Measurements from ENCODE around the gene PON1. TPM values are rescaled to one million over a fixed set of nuclear protein-coding genes. Genes with fewer than 3 reads are reported as not detected.

Gene PON1
- polyA plus RNA-seq, 4 donors = 0.04 to 9.5 TPM; not detected in 2

GRCh38 chr7:95290166-95290830 is 34.0 kb downstream of the PON1 start:
- DNase-seq (no peak), FAIRE-seq (no peak)
- Histone ChIP-seq H3K27me3 (ENCODE audit: control insufficient read depth in 3 of 3, insufficient read depth in 3 of 3, low read length in 3 of 3) (no peaks in the 10 kb centered on the region), H3K4me1 (ENCODE audit: control insufficient read depth in 3 of 3, insufficient read depth in 2 of 3, low read depth in 1 of 3, low read length in 2 of 3) (no peaks in the 10 kb centered on the region), H3K4me3 (ENCODE audit: low read depth in 1 of 3, low read length in 3 of 3) (no peak overlapping the region), H3K27ac (ENCODE audit: low read depth in 1 of 3, low read length in 2 of 3) (no peak overlapping the region), H3K36me3 (ENCODE audit: control insufficient read depth in 3 of 3, insufficient read depth in 2 of 3, low read depth in 1 of 3, low read length in 3 of 3) (peaks cover 0 to 10% (median 3%) of the 10 kb centered on the region in 3 donors), H3K9me3 (ENCODE audit: control insufficient read depth in 2 of 2, insufficient read depth in 1 of 2, low read depth in 1 of 2, low read length in 1 of 2) (no peaks in the 10 kb centered on the region)
- 92 to 96% (median 95%) methylated on average over 7 of the region's 7 CpGs for WGBS, 3 donors

GRCh38 chr7:95286096-95286495 is 38.2 kb downstream of the PON1 start:
- H3K36me3 ChIP-seq (ENCODE audit: control insufficient read depth in 3 of 3, insufficient read depth in 2 of 3, low read depth in 1 of 3, low read length in 3 of 3) = peaks cover 0 to 15% (median 3%) of the 10 kb centered on the region in 3 donors
- no peak for FAIRE-seq
- 66 to 78% (median 70%) methylated on average over 2 of the region's 2 CpGs for WGBS, 3 donors

GRCh38 chr7:95279417-95279816 is 44.9 kb downstream of the PON1 start:
- Histone ChIP-seq H3K4me1 (ENCODE audit: control insufficient read depth in 3 of 3, insufficient read depth in 2 of 3, low read depth in 1 of 3, low read length in 2 of 3) (no peaks in the 10 kb centered on the region), H3K27ac (ENCODE audit: low read depth in 1 of 3, low read length in 2 of 3) (no peak overlapping the region), H3K27me3 (ENCODE audit: control insufficient read depth in 3 of 3, insufficient read depth in 3 of 3, low read length in 3 of 3) (no peaks in the 10 kb centered on the region), H3K4me3 (ENCODE audit: low read depth in 1 of 3, low read length in 3 of 3) (no peak overlapping the region), H3K9me3 (ENCODE audit: control insufficient read depth in 2 of 2, insufficient read depth in 1 of 2, low read depth in 1 of 2, low read length in 1 of 2) (no peaks in the 10 kb centered on the region), H3K36me3 (ENCODE audit: control insufficient read depth in 3 of 3, insufficient read depth in 2 of 3, low read depth in 1 of 3, low read length in 3 of 3) (peaks cover 0 to 13% (median 0%) of the 10 kb centered on the region in 3 donors)
- FAIRE-seq (no peak), DNase-seq (no peak)
- WGBS, 3 donors = 55 to 67% (median 60%) methylated on average over 2 of the region's 2 CpGs

More at GRCh38 chr7:95286096-95286495, 38.2 kb downstream of the PON1 start:
- Histone ChIP-seq H3K27me3 (ENCODE audit: control insufficient read depth in 3 of 3, insufficient read depth in 3 of 3, low read length in 3 of 3) (no peaks in the 10 kb centered on the region), H3K4me3 (ENCODE audit: low read depth in 1 of 3, low read length in 3 of 3) (no peak overlapping the region), H3K27ac (ENCODE audit: low read depth in 1 of 3, low read length in 2 of 3) (no peak overlapping the region), H3K9me3 (ENCODE audit: control insufficient read depth in 2 of 2, insufficient read depth in 1 of 2, low read depth in 1 of 2, low read length in 1 of 2) (no peaks in the 10 kb centered on the region), H3K4me1 (ENCODE audit: control insufficient read depth in 3 of 3, insufficient read depth in 2 of 3, low read depth in 1 of 3, low read length in 2 of 3) (no peaks in the 10 kb centered on the region)
- no peak for DNase-seq

GRCh38 chr7:95276114-95276513 is 48.2 kb downstream of the PON1 start:
- Histone ChIP-seq H3K4me1 (ENCODE audit: control insufficient read depth in 3 of 3, insufficient read depth in 2 of 3, low read depth in 1 of 3, low read length in 2 of 3) (no peaks in the 10 kb centered on the region), H3K4me3 (ENCODE audit: low read depth in 1 of 3, low read length in 3 of 3) (no peak overlapping the region), H3K27ac (ENCODE audit: low read depth in 1 of 3, low read length in 2 of 3) (no peak overlapping the region), H3K36me3 (ENCODE audit: control insufficient read depth in 3 of 3, insufficient read depth in 2 of 3, low read depth in 1 of 3, low read length in 3 of 3) (peaks cover 0 to 13% (median 0%) of the 10 kb centered on the region in 3 donors), H3K9me3 (ENCODE audit: control insufficient read depth in 2 of 2, insufficient read depth in 1 of 2, low read depth in 1 of 2, low read length in 1 of 2) (no peaks in the 10 kb centered on the region), H3K27me3 (ENCODE audit: control insufficient read depth in 3 of 3, insufficient read depth in 3 of 3, low read length in 3 of 3) (no peaks in the 10 kb centered on the region)
- FAIRE-seq = no peak
- 86 to 93% (median 87%) methylated on average over 2 of the region's 2 CpGs for WGBS, 3 donors
- no peak for DNase-seq

GRCh38 chr7:95269640-95270039 is 54.7 kb downstream of the PON1 start:
- Histone ChIP-seq H3K36me3 (ENCODE audit: control insufficient read depth in 3 of 3, insufficient read depth in 2 of 3, low read depth in 1 of 3, low read length in 3 of 3) (peaks cover 0 to 9% (median 0%) of the 10 kb centered on the region in 3 donors), H3K4me1 (ENCODE audit: control insufficient read depth in 3 of 3, insufficient read depth in 2 of 3, low read depth in 1 of 3, low read length in 2 of 3) (no peaks in the 10 kb centered on the region), H3K4me3 (ENCODE audit: low read depth in 1 of 3, low read length in 3 of 3) (no peak overlapping the region), H3K27me3 (ENCODE audit: control insufficient read depth in 3 of 3, insufficient read depth in 3 of 3, low read length in 3 of 3) (no peaks in the 10 kb centered on the region), H3K27ac (ENCODE audit: low read depth in 1 of 3, low read length in 2 of 3) (no peak overlapping the region), H3K9me3 (ENCODE audit: control insufficient read depth in 2 of 2, insufficient read depth in 1 of 2, low read depth in 1 of 2, low read length in 1 of 2) (no peaks in the 10 kb centered on the region)
- DNase-seq (no peak), FAIRE-seq (no peak)
- 73 to 89% (median 86%) methylated on average over 5 of the region's 5 CpGs for WGBS, 3 donors

- H3K9me3 ChIP-seq (ENCODE audit: control insufficient read depth in 2 of 2, insufficient read depth in 1 of 2, low read depth in 1 of 2, low read length in 1 of 2) = no peaks in the 10 kb centered on the region
- WGBS, 3 donors = 84 to 92% (median 84%) methylated on average over 2 of the region's 2 CpGs
- H3K4me1 ChIP-seq (ENCODE audit: control insufficient read depth in 3 of 3, insufficient read depth in 2 of 3, low read depth in 1 of 3, low read length in 2 of 3) = no peaks in the 10 kb centered on the region
- FAIRE-seq (no peak), DNase-seq (no peak)
- no peaks in the 10 kb centered on the region for H3K27me3 ChIP-seq (ENCODE audit: control insufficient read depth in 3 of 3, insufficient read depth in 3 of 3, low read length in 3 of 3)
- no peak overlapping the region for H3K4me3 ChIP-seq (ENCODE audit: low read depth in 1 of 3, low read length in 3 of 3)
- peaks cover 0 to 5% (median 0%) of the 10 kb centered on the region in 3 donors for H3K36me3 ChIP-seq (ENCODE audit: control insufficient read depth in 3 of 3, insufficient read depth in 2 of 3, low read depth in 1 of 3, low read length in 3 of 3)
- no peak overlapping the region for H3K27ac ChIP-seq (ENCODE audit: low read depth in 1 of 3, low read length in 2 of 3)
Observed at GRCh38 chr7:95267754-95268153, 56.6 kb downstream of the PON1 start.

- Histone ChIP-seq H3K27ac (ENCODE audit: low read depth in 1 of 3, low read length in 2 of 3) (no peak overlapping the region), H3K4me3 (ENCODE audit: low read depth in 1 of 3, low read length in 3 of 3) (no peak overlapping the region), H3K36me3 (ENCODE audit: control insufficient read depth in 3 of 3, insufficient read depth in 2 of 3, low read depth in 1 of 3, low read length in 3 of 3) (peaks cover 0 to 5% (median 0%) of the 10 kb centered on the region in 3 donors), H3K27me3 (ENCODE audit: control insufficient read depth in 3 of 3, insufficient read depth in 3 of 3, low read length in 3 of 3) (no peaks in the 10 kb centered on the region), H3K9me3 (ENCODE audit: control insufficient read depth in 2 of 2, insufficient read depth in 1 of 2, low read depth in 1 of 2, low read length in 1 of 2) (no peaks in the 10 kb centered on the region), H3K4me1 (ENCODE audit: control insufficient read depth in 3 of 3, insufficient read depth in 2 of 3, low read depth in 1 of 3, low read length in 2 of 3) (no peaks in the 10 kb centered on the region)
- FAIRE-seq (no peak), DNase-seq (no peak)
- 90 to 97% (median 94%) methylated on average over 2 of the region's 2 CpGs for WGBS, 3 donors
Observed at GRCh38 chr7:95265634-95266033, 58.7 kb downstream of the PON1 start.

GRCh38 chr7:95264363-95264891 is 59.9 kb downstream of the PON1 start:
- no peak overlapping the region for H3K4me3 ChIP-seq (ENCODE audit: low read depth in 1 of 3, low read length in 3 of 3)
- no peak for DNase-seq
- FAIRE-seq = no peak
- no peaks in the 10 kb centered on the region for H3K9me3 ChIP-seq (ENCODE audit: control insufficient read depth in 2 of 2, insufficient read depth in 1 of 2, low read depth in 1 of 2, low read length in 1 of 2)
- H3K36me3 ChIP-seq (ENCODE audit: control insufficient read depth in 3 of 3, insufficient read depth in 2 of 3, low read depth in 1 of 3, low read length in 3 of 3) = peaks cover 0 to 7% (median 0%) of the 10 kb centered on the region in 3 donors
- no peak overlapping the region for H3K27ac ChIP-seq (ENCODE audit: low read depth in 1 of 3, low read length in 2 of 3)
- H3K27me3 ChIP-seq (ENCODE audit: control insufficient read depth in 3 of 3, insufficient read depth in 3 of 3, low read length in 3 of 3) = no peaks in the 10 kb centered on the region
- WGBS, 3 donors = 90 to 91% (median 91%) methylated on average over 6 of the region's 6 CpGs
- no peaks in the 10 kb centered on the region for H3K4me1 ChIP-seq (ENCODE audit: control insufficient read depth in 3 of 3, insufficient read depth in 2 of 3, low read depth in 1 of 3, low read length in 2 of 3)
